ENCODE measurements around the gene SEMA6B.
A peak's percentile ranks its signal among the peaks of the same experiment; 100 is the strongest.
"Not testable (repeated sequence)": the region's sequence is repeated elsewhere in the genome, so short reads cannot be mapped to it uniquely, and the experiment has no call there.

The SEMA6B gene

GRCh38 chr19:4571305-4571917, 11.9 kb upstream of the SEMA6B start:
- DNase-seq (ENCODE audit: low spot score), result peak; percentile 21

GRCh38 chr19:4570916-4571304, 11.4 kb upstream of the SEMA6B start:
- DNase-seq (ENCODE audit: low spot score), result no peak

DNA sequence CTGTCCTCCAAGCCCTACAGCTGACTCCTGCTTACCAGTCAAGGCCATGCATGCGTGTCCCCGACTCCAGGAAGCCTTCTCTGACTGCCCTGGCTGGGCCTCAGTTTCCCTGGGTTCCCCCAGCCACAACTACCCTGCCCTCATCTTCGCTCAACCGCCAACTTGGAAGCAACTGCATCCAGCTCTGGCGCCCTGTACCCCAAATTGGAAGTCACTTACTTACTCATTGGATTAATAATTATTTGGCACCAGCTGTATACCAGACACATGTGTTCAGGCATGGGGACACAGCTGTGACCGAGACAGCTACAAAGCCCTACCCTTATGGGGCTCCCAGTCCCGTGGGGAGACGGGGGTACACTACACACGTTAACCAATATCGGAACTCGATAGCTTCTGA, 10.9 kb upstream of the SEMA6B start:
- no peak for DNase-seq (ENCODE audit: low spot score)

GRCh38 chr19:4568886-4569285, 9.4 kb upstream of the SEMA6B start:
- no peak for DNase-seq (ENCODE audit: low spot score)

GRCh38 chr19:4567584-4568071, 8.1 kb upstream of the SEMA6B start:
- no peak for DNase-seq (ENCODE audit: low spot score)

- DNase-seq (ENCODE audit: low spot score), result no peak
These were observed 7.0 kb upstream of the SEMA6B start for GRCh38 chr19:4566402-4567051.

DNA sequence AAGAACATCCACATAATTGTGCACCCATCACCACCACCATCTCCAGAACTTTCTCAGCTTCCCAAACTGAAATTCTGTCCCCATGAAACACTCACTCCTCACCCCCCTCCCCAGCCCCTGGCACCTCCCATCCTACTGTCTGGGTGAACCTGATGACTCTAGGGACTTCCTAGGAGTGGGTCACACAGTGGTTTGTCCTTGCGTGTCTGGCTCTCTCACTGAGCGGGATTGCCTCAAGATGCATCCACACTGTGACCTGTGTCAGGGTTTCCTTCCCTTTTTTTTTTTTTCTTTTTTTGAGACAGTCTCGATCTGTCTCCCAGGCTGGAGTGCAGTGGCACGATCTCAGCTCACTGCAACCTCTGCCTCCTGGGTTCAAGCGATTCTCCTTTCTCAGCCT, 4.1 kb upstream of the SEMA6B start:
- DNase-seq (ENCODE audit: low spot score), result not testable (repeated sequence)

DNA sequence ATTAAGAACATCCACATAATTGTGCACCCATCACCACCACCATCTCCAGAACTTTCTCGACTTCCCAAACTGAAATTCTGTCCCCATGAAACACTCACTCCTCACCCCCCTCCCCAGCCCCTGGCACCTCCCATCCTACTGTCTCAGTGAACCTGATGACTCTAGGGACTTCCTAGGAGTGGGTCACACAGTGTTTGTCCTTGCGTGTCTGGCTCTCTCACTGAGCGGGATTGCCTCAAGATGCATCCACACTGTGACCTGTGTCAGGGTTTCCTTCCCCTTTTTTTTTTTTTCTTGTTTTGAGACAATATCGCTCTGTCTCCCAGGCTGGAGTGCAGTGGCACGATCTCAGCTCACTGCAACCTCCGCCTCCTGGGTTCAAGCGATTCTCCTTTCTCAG, 2.6 kb upstream of the SEMA6B start:
- DNase-seq (ENCODE audit: low spot score), result not testable (repeated sequence)

DNA sequence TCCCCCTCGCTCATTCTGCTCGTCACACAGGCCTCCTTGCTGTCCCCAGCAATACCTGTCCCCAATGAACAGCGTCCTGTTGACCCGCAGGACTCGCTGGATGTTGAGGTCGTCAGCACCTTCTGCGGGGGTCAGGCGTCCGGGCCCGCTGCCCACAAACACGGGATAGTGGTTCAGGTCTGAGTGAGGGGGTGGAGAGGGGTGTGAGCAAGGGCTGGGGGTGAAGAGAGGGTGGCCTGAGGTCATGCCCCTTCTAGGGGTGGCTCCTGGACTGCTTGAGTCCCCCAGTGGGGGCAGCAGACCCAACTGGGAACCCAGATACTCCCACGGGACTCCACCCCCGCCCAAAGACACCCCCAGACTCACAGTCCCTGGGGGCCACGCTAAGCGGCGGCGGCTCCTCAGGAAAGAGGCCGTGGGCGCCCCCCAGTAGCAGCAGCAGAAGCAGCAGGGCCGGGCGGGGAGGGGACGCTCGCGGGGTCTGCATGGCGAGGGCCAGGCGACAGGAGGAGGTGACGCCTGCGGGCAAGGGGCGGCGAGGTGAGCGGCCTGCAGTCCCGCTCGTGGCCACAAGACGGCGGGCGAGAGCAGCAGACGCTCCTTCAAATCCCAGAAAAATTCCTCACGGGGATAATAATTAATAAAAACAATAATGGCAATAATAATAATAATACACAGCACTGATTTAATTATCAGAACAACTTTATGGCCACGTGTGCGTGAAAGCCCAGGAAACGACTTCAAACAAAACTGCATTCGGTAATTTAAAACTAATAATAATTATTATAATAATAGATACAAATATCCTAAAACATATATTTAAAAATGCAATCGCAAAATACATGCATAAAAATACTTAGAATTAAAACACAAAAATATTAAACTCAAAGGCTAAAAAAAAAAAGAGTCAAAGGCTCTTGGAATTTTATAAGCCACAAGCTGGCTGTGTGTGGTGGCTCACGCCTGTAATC, 1.2 kb downstream of the SEMA6B start:
- no peak for DNase-seq (ENCODE audit: low spot score)

DNA sequence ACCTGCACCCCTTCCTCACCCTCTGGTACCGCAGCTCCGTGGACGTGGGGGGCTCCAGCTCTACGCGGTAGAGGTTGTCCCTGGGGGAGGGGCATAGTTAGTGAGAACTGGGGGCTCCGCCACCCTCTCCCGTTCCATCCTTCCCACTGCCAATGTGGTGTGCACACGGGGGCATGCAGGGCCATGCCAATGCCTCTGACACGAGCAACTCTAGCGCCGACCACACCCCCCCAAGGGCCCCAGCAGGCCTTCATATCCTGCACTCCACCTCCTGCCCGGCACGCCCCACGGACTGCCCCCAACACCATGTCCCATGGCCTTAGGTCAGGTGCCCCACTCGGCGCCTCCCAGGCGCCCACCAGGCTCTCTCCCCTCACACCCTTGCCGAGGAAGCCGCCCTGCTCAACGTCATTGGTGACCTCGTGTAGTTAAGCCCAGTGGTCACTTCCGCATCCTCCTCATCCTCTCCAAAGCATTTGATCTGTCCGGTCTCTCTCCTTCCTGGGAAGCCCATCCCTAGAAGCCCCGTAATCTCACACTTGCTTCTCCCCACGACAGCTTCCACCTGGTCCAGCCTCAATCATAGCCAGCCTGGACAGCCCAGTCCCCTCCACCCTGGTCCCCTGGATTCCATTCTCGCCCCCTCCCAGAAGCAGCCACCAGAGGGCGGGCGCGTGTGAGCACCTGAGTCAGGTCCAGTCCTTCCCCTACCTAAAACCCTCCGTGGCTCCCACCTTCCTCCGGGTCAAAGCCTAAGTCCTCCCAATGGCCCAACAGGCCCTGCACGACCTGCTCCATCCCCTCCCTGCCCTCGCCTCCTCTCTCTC, 2.1 kb downstream of the SEMA6B start:
- no peak for DNase-seq (ENCODE audit: low spot score)

GRCh38 chr19:4556597-4557127, 2.8 kb downstream of the SEMA6B start:
- DNase-seq (ENCODE audit: low spot score), result no peak

DNA sequence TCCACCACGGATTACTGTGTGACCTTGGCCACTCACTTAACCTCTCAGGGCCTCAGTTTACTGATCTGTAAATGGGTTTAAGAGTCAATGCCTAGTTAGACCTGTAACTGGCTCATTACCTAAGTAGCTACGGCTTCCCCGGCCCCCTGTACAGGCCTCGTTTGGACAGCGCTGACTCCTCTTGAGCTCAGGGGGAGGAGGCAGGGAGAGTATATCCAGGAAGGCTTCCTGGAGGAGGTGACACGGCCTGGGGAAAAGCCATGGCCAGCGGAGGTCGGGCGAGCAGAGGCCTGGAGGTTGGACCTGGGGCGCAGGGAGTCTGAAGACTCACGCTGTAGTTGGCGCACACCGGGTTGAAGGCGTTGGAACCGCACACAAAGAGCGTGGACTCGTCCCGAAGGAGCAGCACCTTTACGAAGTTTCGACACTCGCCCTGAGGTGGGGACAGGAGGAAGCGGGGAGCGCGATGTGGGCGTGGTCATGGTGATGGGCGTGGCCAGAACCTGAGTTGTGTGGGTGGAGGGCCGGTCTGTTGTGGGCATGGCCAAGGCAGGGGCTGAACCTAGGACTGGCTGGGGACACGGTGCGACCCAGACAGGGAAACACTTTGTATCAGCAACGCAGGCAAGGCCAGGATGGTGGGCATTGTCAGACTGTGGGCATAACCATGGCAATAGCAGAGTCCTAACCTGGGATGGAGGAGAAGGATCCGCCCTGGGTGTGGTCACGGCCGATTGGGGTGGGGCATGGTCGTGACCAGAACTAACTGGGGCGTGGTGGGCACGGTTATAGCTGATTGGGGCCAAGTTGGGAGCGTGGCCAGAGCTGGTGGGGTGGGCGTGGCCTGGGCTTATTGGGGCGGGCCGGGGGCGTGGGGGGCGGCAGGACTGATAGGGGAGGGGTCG, 3.6 kb downstream of the SEMA6B start:
- DNase-seq (ENCODE audit: low spot score), result no peak

- DNase-seq (ENCODE audit: low spot score), result no peak
These were observed 4.8 kb downstream of the SEMA6B start for GRCh38 chr19:4554717-4555116.

GRCh38 chr19:4553775-4554174, 5.7 kb downstream of the SEMA6B start:
- DNase-seq (ENCODE audit: low spot score), result no peak

GRCh38 chr19:4553092-4553695, 6.3 kb downstream of the SEMA6B start:
- no peak for DNase-seq (ENCODE audit: low spot score)

GRCh38 chr19:4552525-4552819, 7.0 kb downstream of the SEMA6B start:
- DNase-seq (ENCODE audit: low spot score), result no peak

- DNase-seq (ENCODE audit: low spot score), result no peak
These were observed 8.9 kb downstream of the SEMA6B start for GRCh38 chr19:4550479-4551050.

DNA sequence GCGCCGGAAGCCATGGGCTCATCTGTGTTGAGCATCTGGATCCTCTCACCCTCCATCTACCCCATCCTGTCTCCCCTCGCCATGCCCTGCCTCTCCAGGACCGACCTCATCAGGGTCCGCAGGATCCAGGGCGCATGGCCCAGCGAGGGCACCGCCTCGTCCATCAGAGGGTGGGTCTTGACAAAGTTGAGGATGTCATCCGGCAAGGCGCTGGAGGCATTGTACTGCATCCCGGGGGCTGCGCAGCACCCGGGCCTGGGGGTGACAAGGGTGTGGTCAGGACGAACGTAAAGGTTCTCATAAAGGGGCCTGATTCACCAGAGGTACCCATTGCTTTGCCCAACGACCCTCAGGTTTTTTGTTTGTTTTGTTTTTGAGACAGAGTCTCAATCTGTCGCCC, 9.5 kb downstream of the SEMA6B start:
- no peak for DNase-seq (ENCODE audit: low spot score)

GRCh38 chr19:4548238-4548584, 11.3 kb downstream of the SEMA6B start:
- DNase-seq (ENCODE audit: low spot score), result no peak

Measured in Ammon's horn (tissue), 1 donor.